NCI-H510A (cell line): Measurements from ENCODE around the gene FOCAD.
"Not testable (repeated sequence)": the region's sequence is repeated elsewhere in the genome, so short reads cannot be mapped to it uniquely, and the experiment has no call there.

Experiments used
- DNase-seq: peaks from one replicate; lab custom pipeline; 2025; lab: John Stamatoyannopoulos, UW

The FOCAD gene

GRCh38 chr9:20684035-20684874 is at the start of gene FOCAD:
FOCAD (plus strand) TSS chr9:20684259; CDS start chr9:20715354, 31,095 bp downstream.
- DNase-seq = peak; percentile 76

GRCh38 chr9:20634895-20635294 is 49.2 kb upstream of the FOCAD start:
- DNase-seq = no peak

GRCh38 chr9:20636888-20637440 is 47.1 kb upstream of the FOCAD start:
- no peak for DNase-seq

- no peak for DNase-seq
Measured at GRCh38 chr9:20640331-20641187, 43.5 kb upstream of the FOCAD start.

GRCh38 chr9:20642045-20642444 is 42.0 kb upstream of the FOCAD start:
- no peak for DNase-seq

- DNase-seq = no peak
Measured at GRCh38 chr9:20643660-20644059, 40.4 kb upstream of the FOCAD start.

GRCh38 chr9:20646656-20647055 is 37.4 kb upstream of the FOCAD start:
- DNase-seq = no peak

- no peak for DNase-seq
Measured at GRCh38 chr9:20649381-20649780, 34.7 kb upstream of the FOCAD start.

GRCh38 chr9:20650313-20650712 is 33.7 kb upstream of the FOCAD start:
- no peak for DNase-seq

GRCh38 chr9:20650750-20651299 is 33.2 kb upstream of the FOCAD start:
- DNase-seq = no peak

GRCh38 chr9:20651939-20652338 is 32.1 kb upstream of the FOCAD start:
- DNase-seq = no peak

- DNase-seq = not testable (repeated sequence)
Measured at GRCh38 chr9:20658246-20658667, 25.8 kb upstream of the FOCAD start.

GRCh38 chr9:20658677-20659473 is 25.2 kb upstream of the FOCAD start:
- DNase-seq = no peak

GRCh38 chr9:20659474-20659967 is 24.5 kb upstream of the FOCAD start:
- DNase-seq = no peak

- no peak for DNase-seq
Measured at GRCh38 chr9:20662156-20662555, 21.9 kb upstream of the FOCAD start.

GRCh38 chr9:20663133-20663532 is 20.9 kb upstream of the FOCAD start:
- DNase-seq = no peak

GRCh38 chr9:20664501-20664900 is 19.6 kb upstream of the FOCAD start:
- DNase-seq = no peak

GRCh38 chr9:20670395-20670794 is 13.7 kb upstream of the FOCAD start:
- DNase-seq = no peak

- DNase-seq = no peak
Measured at GRCh38 chr9:20671635-20672034, 12.4 kb upstream of the FOCAD start.

- DNase-seq = not testable (repeated sequence)
Measured at GRCh38 chr9:20673537-20673936, 10.5 kb upstream of the FOCAD start.

- no peak for DNase-seq
Measured at GRCh38 chr9:20681467-20681866, 2.6 kb upstream of the FOCAD start.
